ENCODE results near the gene RERE. TPM values are rescaled to one million over a fixed set of nuclear protein-coding genes. Genes with fewer than 3 reads are reported as not detected.
"Not testable (repeated sequence)": the region's sequence is repeated elsewhere in the genome, so short reads cannot be mapped to it uniquely, and the experiment has no call there.

Gene RERE
- total RNA-seq, 1 donor from 2014 or later = 76.0 TPM

DNA sequence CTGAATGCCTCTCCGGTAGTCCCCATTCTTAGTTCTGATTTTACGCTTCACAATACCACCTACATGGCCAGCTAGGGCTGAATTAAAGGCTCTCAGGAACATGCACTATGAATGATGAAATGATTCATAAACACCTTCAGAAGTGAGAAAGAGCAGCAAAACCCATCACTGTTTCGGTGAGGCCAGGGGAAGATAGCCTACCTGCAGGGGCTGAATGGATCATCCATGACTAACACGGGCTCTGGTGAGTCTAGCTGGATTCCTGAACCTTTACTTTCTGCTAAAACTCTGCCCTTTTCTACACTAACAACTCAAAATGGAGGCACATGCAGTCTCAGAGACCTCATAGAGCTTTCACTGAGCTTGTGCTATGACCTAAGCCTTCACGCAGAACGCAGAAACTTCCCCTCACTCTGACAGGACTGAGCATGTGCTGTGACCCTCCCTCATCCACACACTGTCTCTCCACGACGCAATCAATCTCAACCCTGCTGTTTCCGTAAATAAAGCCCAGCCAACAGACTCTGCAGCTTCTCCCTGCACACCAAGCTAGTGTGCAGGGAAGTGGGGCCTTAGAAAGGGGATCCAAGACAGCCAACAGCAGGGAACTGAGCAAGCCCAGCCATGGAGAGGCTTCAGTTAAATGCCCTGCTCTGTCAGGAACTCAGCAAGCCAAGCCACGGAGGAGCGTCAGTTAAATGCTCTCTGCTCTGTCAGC lies 291.7 kb downstream of the RERE start:
- intact Hi-C loops (cut with micrococcal nuclease) = loop anchor here (1.0 to 5.0 kb wide), 3 partner anchors 15 to 192 kb away; no protein-coding TSS in a partner anchor

DNA sequence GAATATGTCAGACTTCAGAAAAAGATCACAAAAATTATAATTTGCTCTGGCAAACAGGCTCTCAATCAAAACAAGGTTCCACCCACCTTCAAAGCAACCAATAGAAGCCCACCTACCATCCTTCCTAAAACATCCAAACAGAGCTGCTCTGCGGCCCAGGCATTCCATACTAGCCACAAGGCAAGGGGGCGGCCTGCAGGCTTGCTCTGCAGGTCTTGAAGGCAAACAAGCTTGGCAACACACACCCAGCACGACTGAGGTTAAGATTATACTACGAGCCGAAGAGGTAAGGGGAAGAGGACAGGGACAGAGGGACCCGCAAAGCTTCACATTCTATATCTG lies 292.3 kb downstream of the RERE start:
- intact Hi-C loops (cut with micrococcal nuclease) = loop anchor here (1.0 to 5.0 kb wide), 2 partner anchors 130 to 192 kb away; no protein-coding TSS in a partner anchor

DNA sequence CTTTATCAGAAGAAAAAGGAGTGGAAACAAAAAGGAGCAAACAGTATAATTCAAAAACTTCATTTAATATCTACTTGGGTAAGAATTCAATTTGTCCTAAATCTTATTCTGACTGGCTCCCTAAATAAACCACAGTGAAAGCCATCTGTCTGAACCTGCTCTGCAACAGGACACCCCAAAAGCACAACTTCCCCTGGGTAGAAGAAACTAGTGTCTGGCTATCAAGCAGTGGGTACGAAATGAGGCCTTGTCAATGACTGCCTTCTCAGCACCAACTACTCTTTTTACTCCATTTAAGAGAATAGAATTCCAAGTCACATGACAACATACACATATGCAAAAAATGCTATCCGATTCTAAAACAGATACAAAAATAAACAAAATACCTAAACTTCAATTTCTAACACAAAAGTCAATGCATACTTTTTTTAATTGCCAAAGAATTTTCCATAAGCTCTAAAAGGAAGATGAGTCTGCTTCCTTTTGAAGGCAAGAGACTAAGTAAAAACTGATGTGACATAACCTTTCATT lies 292.7 kb downstream of the RERE start:
- intact Hi-C loops (cut with micrococcal nuclease) = loop anchor here (1.0 to 5.0 kb wide), 2 partner anchors 129 to 193 kb away; no protein-coding TSS in a partner anchor

DNA sequence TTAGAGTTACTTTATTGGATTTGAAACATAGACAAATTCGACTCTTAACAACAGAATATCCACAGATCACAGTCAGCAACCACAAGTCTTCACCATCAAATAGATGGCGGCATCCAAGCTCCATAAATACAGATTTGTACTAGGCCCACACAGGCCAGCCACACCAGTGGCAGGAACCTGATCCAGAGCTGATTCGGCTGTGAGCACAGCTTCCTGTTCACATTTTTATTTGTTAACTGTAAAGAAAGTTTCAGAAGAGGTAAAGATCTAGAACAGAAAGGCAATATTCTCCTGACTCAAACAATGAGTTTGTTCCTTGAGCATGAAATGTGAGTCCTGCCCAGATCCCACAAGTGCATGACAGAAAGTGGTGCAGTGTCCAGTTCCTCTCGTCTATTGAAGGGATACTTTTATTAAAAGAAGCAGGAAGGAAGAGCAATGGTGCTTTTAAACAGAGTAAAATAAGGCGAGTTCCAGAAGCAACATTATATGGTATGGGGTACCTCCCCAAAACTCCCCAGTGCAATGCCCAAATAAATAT lies 293.7 kb downstream of the RERE start:
- intact Hi-C loops (cut with micrococcal nuclease) = no loop called here

DNA sequence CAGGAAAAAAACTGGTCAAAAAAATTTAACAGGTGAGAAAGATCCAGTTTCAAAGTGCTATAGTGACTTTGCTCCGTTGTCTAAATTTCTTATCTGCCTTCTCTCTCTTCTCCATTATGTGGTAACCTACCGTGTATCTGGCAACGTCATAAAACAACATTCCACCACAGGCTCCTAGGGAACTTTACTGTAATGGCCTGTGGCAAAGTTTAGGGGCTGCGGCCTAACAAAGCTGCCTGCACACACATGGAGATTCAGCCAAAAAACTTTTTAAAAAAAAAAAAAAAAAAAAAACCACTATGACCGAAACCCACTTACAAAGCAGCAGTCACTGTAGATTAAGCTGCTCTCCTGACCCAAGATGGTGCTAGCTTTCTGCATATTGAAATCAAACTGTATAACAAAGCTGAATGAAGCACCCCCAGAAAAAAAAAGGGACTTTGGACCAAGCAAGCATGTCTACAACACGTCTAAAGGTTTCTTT lies 296.9 kb downstream of the RERE start:
- intact Hi-C loops (cut with micrococcal nuclease) = no loop called here

DNA sequence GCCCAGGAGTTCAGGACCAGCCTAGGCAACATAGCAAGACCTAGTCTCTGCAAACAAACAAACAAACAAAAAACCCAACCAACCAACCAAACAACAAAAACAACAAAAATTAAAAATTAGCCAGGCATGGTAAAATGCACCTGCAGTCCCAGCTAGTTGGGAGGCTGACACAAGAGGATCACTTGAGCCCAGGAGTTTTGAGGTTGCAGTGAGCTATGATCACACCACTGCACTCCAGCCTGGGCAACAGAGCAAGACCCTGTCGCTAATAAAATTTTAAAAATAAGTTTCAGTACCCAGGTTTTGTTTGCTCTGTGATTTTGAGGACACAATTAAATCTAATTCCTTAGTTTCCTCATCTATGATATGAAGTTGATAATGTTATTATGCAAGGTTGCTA lies 298.3 kb downstream of the RERE start:
- intact Hi-C loops (cut with micrococcal nuclease) = no loop called here

GRCh38 chr1:8518490-8518801 lies 299.0 kb downstream of the RERE start:
- intact Hi-C loops (cut with micrococcal nuclease) = no loop called here

DNA sequence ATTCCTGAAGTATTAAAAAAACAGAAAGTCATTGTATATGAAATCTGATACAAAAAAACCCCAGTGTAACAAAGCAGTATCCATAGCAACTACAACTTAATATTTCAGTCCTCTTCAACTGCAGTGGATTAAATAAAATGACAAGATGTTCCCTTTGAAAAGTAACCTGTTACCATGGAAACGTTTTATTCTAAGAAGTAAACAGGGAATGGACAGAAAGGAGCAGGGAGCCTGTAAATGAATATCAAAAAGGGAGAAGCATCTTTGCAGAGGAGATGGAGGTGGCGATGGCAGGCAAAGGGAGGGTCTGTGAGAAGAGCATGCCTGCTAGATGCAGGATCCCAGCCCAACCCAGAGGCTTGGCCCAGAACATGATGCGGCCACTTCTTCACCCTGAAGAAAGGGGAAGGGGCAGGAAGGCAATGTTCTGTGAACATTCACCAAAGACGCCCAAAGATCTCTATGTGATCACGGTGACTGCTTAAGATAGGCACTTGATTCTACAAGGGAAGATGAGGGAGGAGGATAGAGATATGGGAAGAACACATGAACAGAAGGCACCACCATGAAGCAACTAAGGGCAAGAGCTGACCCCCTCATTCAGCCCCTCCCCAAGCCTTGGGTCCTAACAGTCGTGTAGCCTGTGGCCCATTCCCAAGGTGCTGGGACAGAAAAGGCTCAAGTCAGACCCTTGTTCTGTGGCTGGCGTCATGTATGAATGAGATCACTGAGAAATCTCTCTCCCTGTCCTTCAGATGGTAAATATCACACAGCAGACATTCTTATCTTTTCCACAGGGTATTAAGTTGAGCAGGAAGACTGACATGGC lies 299.6 kb downstream of the RERE start:
- intact Hi-C loops (cut with micrococcal nuclease) = no loop called here

- intact Hi-C loops (cut with micrococcal nuclease) = no loop called here
These were observed 300.5 kb downstream of the RERE start for GRCh38 chr1:8516793-8517556.

DNA sequence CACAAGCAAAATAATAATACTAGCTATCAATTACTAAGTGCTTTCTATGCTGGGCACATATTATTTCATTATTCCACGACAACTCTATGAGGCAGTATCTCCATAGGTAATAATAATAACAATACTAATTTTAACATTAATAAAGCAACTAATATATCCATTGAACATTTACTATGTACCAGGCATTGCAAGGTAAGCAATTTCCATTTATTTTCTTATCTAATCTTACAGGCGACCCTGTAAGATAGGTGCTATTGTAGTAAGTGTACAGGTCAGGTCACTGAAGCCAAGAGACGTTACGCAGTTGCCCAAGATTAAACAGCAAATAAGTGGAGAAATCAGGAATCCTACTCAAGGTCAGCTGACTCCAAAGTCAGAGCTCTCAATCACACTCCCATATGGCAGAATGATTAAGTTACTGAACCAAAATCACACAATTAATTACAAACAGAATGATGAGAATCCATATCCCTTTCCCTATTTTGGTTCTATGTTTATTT lies 301.1 kb downstream of the RERE start:
- intact Hi-C loops (cut with micrococcal nuclease) = no loop called here

DNA sequence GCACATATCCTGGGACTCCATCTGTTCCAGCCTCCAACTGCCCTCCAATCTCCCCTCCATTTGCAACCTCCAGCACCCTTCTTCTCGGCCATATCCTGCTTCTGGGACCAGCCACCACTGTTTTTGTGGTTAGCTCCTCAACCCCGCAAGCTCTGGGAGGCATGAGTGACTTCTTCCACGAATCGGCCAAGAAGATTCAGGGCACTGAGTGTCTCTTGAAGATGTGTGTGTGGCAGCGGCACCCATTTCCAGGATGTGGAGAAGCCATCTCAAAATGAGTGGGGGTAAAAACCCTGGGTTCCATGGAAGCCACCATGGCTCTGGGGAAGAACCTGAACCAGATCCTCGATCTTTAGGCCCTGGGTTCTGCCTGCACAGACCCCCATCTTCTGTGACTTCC lies 304.9 kb downstream of the RERE start:
- intact Hi-C loops (cut with micrococcal nuclease) = no loop called here

DNA sequence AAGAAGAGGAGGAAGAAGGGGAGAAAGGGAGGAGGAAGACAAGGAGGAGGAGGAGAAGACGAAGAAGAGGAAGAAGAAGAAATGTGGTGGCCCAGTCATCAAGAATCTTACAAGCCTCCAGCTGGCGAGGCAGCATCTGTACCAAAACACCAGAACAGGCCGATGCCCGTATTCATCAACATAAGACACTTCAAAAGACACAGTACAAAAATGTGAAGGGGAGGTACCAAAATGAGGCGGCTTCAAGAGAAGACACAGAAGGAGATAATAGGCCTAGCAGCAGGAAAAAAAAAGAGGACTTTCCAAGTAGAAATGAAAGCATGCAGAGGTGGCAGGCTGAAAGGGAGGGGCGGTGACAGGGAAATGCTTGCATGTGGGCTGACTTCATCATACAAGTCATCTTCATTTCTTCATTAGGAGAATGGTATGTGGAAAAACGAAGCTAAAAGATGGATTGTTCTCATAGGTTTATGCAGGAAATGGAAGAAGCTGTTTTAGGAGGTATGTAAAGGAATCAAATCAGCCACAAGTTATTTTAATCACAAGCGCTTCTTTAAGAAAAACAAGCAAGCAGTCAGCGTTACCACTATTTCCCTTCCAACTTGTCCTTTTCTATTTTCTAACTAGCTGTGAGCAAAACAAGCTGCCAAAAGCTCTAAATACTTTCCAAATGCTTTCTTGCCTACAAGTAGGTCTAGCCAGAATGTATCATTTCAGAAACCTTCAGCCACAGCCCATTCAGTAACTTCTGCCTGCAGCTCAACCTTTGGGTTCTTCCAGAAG lies 307.2 kb downstream of the RERE start:
- intact Hi-C loops (cut with micrococcal nuclease) = loop anchor here (1.0 kb wide), 1 partner anchor 16 kb away; no protein-coding TSS in a partner anchor

- intact Hi-C loops (cut with micrococcal nuclease) = no loop called here
These were observed 307.9 kb downstream of the RERE start for GRCh38 chr1:8509579-8509978.

DNA sequence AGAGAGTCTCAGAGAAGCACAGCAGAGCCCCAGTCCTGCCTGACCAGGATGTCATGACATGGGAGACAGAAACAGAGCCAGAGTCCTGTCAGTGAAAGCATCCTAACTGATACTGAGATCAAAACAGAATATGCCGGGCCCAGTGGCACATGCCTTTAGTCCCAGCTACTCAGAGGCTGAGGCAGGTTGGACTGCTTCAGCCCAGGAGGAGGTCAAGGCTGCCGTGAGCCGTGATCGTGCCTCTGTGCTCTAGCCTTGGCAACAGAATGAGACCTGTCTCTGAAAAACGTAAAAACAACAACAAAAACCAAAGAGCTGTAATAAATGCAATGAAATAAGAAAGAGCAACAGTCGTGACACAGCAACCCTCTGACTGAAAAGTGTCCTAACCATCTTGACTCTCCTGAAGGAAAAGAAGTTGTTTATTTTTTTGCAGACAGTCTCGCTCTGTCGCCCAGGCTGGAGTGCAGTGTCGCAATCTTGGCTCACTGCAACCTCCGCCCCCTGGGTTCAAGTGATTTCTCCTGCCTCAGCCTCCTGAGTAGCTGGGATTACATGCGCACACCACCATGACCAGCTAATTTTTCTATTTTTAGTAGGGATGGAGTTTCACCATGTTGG lies 310.3 kb downstream of the RERE start:
- intact Hi-C loops (cut with micrococcal nuclease) = no loop called here

- intact Hi-C loops (cut with micrococcal nuclease) = no loop called here
These were observed 311.0 kb downstream of the RERE start for GRCh38 chr1:8506456-8506855.

DNA sequence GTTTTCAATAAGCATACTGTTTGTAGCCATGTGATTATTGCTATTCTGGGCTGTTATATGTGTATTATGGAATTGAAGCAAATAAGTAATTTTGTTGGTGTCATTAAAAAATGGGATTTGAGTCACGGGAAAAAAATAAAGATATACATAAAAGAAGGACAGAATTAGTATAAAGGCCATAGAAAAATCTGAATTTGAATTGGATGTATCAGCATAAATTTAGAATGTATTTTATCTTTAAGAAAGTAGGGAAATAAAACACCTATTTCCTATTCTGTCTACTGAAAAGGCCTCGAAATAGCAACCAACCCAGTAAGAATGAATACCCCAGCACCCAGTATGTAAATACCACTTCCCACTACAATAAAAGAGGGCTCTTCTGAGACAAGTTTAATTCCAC lies 313.6 kb downstream of the RERE start:
- intact Hi-C loops (cut with micrococcal nuclease) = no loop called here

DNA sequence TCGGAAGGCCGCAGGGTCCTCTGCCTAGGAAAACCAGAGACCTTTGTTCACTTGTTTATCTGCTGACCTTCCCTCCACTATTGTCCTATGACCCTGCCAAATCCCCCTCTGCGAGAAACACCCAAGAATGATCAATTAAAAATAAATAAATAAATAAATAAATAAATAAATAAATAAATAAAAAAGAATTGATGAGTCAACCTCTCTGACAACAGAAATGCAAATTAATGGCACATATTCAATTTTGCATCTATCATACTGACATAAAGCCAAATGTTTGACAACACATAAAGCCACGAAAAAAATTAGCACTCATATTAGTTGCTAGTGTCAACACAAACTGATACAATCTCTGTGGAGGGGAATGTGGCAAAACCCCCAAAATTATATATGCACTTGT lies 314.5 kb downstream of the RERE start:
- intact Hi-C loops (cut with micrococcal nuclease) = not testable (repeated sequence)

GRCh38 chr1:8497210-8497819 lies 320.1 kb downstream of the RERE start:
- intact Hi-C loops (cut with micrococcal nuclease) = no loop called here

DNA sequence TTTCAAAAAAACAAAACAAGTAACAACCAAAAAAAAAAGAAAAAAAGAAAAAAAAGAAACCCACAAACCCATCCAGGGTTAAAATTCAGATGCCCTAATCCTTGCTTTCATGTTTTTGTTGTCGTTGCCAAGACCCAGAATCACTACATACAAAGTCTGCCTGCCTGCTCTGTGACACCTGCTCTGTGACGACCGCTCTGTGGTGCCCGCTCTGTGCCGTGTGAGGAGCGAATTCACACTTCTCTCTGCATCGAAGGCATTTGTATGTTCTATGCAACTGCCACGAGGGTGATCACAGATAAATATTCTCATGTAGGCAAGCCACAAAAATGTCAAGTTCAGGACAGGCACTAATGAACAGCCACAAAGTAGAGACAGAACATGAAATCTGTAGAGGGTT lies 321.0 kb downstream of the RERE start:
- intact Hi-C loops (cut with micrococcal nuclease) = no loop called here
